Inferior parietal cortex (tissue), 1 donor: ENCODE data around the gene S100A9.
"Not testable (repeated sequence)": the region's sequence is repeated elsewhere in the genome, so short reads cannot be mapped to it uniquely, and the experiment has no call there.

Experiments
- DNase-seq: peaks from one replicate; pipeline ENCODE4 v3.0.0-alpha.2; 2016; ENCODE audit errors: extremely low spot score

S100A9 gene

DNA sequence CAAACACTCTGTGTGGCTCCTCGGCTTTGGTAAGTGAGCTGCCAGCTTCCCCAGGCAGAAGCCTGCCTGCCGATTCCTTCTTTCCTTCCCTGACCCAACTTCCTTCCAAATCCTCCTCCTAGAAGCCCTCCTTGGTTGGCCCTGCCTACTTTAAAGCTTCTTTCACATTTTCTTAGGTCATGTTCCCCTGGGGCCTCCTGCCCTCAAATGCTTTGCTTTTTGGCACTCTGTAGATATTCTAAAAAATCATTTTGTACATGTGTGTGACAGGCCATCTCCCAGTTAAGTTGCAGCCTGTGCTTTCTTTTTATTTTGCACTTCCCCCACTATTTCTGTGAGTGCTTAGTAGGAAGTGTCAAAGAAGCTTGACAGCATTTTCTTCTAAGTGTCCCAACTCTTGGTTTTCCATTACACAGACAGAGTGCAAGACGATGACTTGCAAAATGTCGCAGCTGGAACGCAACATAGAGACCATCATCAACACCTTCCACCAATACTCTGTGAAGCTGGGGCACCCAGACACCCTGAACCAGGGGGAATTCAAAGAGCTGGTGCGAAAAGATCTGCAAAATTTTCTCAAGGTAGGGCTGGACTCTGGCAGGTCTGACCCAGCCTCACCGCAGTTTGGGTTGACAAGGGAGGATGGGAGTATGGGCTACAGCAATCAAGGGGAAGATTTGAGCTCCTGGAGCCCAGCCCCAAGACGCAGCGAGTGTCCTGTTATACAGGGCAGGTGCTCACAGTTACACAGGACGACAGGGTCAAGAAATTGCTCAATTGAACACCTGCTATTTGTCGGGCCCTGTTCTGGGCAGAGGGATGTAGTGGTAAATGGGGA lies at the start of gene S100A9:
Gene S100A9 (plus strand): TSS at position 2 of the 838 bp plus-strand sequence. CDS start 430 bp downstream, at position 432.
- no peak for DNase-seq

DNA sequence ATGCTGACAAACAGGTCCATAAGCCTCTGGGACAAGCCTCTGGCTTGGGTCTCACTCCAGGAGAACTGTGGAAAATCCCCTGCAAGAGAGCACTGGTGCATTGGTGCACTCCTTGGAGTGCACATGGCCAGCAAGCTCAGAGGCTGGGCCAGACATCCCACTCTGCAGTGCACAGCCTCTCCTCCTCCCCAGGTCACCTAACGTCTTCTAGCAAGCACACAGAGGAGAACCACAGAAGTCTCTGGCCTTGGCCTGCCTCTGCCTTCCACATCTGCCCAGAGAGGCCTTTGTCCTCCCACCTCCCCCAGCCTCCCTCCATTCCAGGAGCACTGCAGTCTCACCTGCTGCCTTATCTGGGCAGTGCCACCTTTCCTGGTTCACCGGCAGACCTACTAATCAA lies 49.1 kb upstream of the S100A9 start:
- DNase-seq = no peak

- no peak for DNase-seq
Measured at GRCh38 chr1:153309441-153309840, 48.2 kb upstream of the S100A9 start.

GRCh38 chr1:153310526-153310925 lies 47.1 kb upstream of the S100A9 start:
- no peak for DNase-seq

GRCh38 chr1:153312570-153313186 lies 45.0 kb upstream of the S100A9 start, which contains the start of gene PGLYRP3:
Gene PGLYRP3, minus strand, starts transcription at chr1:153312952. Its CDS starts 2,287 bp downstream, at chr1:153310665.
- DNase-seq = no peak

GRCh38 chr1:153313288-153313687 lies 44.4 kb upstream of the S100A9 start:
- DNase-seq = no peak

- DNase-seq = not testable (repeated sequence)
Measured at GRCh38 chr1:153314388-153314787, 43.3 kb upstream of the S100A9 start.

GRCh38 chr1:153316013-153316412 lies 41.6 kb upstream of the S100A9 start:
- DNase-seq = not testable (repeated sequence)

GRCh38 chr1:153318145-153318544 lies 39.5 kb upstream of the S100A9 start:
- DNase-seq = not testable (repeated sequence)

DNA sequence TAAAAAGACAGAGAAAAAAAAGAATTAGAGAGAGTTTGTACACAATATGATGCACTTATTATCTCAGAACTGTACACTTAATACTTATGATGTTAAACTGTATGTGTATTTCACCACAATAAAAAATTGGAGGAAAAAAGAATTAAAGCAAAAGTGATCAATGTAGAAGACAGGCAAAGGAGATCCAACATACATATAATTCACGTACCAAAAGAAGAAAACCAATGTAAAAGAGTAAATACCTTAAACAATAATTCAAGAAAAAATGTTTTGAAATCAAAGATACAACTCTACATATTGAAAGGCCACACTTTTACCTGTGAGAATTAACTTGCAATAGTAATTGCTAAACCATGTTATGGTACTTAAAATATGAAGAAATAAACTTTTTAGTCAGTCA lies 35.1 kb upstream of the S100A9 start:
- DNase-seq = no peak

DNA sequence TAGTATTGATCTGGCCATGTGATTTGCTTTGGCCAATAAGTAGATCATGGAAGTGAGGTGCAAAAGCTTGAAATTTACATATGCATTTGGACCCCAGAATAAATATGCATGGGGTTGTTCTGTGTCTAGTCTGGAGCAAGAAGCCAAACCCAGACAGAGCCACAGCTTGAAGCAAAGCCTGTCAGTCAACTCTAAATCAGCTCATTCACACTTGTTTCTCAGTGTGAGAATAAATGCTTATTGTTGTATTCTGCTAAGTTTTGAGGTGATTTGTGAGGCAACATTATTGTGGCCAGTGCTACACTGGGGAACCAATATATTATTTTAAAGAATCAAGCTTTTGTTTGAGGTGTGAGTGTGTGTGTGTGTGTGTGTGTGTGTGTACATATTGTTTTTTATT lies 32.7 kb upstream of the S100A9 start:
- peak; percentile 11 for DNase-seq

- DNase-seq = no peak
Measured at GRCh38 chr1:153333902-153334301, 23.8 kb upstream of the S100A9 start.

- DNase-seq = peak; percentile 53
Measured at GRCh38 chr1:153336650-153337049, 21.0 kb upstream of the S100A9 start.

DNA sequence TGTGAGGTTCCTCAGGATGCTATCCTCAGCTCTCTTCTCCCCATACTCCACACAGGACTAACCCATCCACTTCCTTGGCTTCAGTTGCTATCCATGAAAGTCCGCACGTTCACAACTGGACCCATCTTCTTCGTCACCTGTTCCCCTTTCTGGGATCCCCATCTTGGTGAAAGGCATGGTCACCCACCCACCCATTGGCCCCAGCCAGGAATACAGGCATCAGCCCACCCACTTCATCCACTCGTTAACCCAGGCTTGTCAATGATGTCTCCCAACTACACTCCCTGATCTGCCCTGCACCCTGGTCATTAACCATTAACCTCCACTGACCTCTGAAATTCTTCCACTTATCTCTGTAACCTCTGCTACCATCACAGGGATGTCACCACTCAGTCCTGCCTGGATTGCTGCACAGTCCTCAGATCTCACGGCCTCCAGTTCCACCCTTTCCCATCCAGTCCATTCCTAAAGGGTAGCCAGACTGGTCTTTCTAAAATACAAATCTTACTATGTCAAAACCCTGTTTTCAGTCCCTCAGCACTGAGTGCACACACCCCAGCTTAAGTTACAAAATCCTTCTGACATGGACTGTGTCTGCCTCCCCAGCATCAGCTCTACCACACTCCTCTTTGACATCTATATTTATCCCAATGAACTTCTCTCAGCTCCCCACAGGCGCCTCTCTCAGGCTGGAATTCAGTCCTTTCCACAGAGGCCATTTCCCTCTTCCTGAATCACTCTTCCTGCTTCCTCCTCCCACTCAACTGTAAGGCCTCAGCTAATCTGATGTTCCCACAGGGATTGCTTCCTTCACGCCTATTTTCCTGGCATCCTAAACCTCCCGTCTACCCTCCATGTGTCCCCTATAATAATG lies 19.4 kb upstream of the S100A9 start:
- DNase-seq = no peak

GRCh38 chr1:153339802-153340201 lies 17.9 kb upstream of the S100A9 start:
- no peak for DNase-seq

GRCh38 chr1:153340356-153340755 lies 17.3 kb upstream of the S100A9 start:
- no peak for DNase-seq

GRCh38 chr1:153341431-153341934 lies 16.2 kb upstream of the S100A9 start:
- no peak for DNase-seq

- no peak for DNase-seq
Measured at GRCh38 chr1:153342178-153342577, 15.5 kb upstream of the S100A9 start.

DNA sequence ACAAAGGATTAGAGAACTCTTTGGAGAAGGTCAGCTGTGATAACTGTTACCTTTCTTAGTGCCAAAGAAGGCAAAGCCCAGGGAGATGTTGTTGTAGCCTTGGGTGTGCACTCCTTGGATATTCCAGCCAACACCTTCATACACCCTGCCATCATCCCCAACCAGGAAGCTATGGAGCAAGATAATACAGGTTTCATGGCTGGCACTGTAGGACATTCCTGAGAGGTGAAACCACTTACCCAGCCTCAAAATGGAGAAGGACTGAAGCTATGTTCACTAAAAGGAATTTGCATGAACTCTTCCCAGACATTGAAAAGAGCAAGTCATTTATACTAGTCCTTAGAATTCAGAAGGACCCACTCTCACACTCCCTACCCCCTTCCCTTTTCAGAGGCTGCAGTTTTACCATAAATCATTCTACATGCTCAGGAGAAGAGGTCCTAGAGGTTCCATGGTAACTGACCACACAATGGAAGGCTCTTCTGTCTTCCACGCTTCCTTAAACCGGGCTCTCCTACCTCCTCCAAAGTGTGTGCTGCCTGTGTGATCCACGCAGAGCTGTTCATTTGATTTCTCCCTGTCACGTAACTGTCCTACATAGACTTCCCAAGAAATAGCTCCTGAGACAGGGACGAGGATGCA lies 14.5 kb upstream of the S100A9 start:
- no peak for DNase-seq

DNA sequence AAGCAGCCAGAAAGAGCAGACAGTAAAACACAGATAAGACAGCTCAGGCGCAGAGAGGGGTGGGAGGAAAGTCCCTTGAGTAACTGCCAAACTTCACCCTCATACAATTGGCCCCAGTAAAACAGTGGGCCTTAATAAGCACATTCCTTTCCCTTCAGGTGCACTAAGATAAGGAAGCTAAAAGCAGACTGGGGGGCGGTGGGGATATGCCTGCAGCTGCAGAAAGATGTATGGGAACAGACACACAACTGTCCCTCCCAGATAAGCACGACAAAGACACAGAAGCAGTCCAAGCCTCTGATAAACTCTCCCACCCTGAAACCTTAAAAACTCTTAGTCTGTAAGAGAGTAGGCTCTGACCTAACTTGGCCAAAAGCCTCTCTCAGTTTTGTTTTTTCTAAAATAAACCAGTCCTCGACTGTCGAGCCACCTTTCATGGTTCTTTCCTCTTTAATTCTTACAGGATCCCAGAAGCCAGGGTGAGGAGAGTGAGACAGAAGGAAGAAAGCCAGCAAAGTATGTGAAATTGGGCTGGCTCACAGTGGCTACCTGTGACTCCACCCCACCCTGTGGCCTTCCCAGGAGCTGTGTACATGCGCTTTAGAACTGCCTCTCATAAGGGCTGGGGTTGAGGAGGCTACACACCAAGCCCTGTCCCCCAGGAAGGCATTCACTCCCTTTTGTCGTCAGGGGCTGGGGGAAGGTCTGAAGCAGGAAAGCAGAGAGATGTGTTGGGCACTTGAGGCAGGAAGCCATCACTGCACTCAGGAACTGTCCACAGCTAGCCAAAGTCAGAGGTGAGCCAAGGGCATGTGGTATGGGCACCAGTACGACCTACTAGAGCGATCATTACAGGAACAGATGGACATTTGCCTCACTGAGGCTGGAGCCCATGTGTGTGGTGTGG lies 13.6 kb upstream of the S100A9 start:
- no peak for DNase-seq

DNA sequence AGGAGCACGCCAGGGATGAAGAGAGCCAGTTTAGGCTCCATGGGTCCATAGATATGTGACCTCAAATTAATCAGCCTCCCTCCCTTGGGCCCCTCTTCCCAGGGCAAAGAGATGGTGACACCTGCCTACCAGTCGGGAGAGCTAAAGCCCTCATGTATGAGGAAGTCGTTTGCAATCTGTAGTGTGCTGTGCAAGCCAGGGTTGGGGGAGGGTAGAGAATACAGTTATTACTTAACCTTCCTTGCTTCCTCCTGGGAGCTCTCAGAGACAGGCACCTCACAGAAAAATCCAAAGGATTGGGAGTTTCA lies 13.0 kb upstream of the S100A9 start:
- DNase-seq = no peak
